ENCODE measurements around the gene CORO1C.

The CORO1C gene

DNA sequence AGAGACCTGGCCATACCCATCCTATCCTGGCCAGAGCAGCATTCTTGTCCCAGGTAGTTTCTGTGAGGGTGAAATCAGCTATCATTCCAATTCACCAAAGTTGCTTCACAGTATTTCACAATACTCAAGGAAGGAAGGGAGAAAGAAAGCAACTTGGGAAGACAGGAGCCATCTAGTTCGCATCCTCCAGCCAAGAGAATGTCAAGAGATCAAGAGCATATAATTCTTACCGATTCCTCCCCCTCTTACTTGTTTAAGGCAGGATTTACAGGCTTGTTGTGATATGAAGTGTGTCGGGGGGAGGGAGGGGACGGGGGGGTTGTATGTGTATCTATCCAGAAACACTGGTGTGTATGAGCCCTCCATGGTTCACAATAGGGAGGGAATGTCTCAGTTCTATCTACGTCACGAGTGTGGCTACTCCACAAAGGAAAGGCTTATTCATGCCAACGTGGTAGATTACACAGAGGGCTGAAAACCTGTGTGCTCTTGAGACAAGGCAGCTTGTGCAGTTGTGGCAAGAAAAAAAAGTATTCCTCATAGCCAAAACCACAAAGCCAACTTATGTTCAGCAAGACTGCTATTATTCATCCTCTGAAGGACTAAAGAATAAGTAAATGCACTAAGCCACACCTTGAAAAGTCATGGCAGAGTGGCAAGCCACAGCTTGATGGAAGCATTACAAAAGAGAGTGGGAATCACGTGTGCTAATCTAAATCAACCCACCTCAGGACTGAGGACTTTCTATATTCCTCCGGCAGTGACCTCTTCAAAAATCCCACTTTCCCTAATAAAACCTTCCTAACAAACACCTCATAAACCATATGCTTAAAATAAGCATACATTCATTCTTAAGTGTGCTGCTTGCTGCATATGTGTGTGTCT lies 35.0 kb downstream of the CORO1C start:
- peak; percentile 15 for DNase-seq (ENCODE audit: low read depth)

DNA sequence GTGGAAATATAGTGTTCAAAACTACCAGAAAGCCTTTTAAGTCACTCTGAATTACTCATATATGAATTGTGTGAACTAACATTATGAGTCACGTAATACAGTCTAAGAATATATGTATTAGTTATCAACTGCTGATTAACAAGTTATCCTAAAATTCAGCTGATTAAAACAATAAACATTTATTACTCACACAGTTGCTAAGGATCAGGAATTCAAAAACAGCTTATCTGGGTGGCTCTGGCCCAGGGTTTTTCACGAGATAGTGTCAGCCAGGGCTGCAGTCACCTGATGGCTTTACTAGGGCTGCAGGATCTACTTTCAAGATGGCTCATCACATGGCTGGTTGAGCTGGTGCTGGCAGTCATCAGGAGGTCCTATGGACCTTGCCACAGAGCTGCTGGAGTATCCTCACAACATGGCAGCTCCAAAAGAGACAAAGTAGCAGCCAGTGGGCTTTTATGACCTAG lies 36.5 kb downstream of the CORO1C start:
- DNase-seq (ENCODE audit: low read depth), result peak; percentile 30

GRCh38 chr12:108693751-108694150 lies 37.6 kb downstream of the CORO1C start:
- no peak for DNase-seq (ENCODE audit: low read depth)

- DNase-seq (ENCODE audit: low read depth), result no peak
Observed at GRCh38 chr12:108693186-108693730, 38.1 kb downstream of the CORO1C start.

DNA sequence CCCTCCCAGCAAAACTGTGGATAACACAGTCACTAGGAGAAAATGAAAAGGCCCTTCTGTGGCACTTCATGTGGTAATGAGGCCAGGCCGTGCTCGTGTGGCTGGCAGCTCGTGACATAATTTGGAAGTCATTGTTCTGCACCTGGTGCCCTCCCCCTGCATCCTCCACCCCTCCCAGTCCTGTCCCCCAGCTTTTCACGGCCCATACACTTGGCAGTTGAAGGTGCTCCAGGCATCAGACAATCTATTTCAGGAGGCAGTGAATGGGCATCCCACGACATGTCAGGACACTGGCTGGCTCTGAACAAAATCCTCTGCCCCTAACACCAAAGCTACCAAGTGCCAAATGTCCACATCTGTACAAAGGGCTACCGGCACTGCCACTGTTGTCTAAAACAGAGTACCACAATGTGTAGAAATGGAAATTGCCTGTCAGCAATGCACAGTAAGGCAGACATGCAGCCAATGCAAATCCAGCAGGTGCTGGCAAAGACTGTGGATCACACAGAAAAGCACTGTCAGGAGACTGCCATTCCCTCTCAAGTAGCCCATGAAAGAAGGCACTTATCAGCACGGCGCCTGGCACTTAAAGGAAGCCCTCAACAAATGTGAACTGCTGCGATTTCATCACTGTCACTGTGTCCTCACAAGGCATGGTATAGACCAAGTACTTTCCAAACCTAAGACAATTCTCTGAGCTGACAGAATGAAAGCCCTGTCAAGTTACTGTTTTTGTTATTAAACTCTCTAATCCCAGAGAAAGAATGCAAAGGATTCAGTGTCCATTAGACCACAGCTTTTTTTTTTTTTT lies 39.1 kb downstream of the CORO1C start:
- no peak for DNase-seq (ENCODE audit: low read depth)

GRCh38 chr12:108691175-108691997 lies 39.9 kb downstream of the CORO1C start:
- DNase-seq (ENCODE audit: low read depth), result peak; percentile 76

DNA sequence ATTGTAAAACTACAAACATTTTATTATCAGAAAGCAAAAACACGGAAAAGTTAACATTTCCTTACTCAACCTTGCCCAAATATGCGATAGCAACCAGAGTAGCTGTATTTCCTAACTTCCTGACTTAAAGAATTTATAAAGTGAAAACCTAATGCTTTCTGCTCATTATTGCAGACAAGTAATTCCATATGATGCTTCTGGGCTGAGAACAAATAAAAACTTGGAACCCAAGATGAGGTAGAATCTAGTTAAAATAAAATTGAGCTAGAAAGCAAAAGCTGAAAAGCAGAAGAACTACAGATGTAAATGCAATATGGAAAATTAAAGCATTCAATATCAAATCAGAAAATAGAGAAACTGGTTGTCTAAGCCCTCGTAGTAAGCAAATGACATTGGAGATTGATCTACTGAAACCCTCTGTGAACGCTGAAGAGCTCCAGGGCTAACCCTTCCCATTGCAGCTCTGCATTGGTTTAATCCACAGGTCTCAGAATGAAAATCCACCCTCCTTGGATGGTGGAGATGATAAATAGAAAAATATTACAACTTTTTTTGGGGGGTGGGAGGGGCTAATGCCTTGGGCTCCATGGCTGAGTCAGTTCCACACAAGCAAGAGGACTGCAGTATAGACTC lies 40.7 kb downstream of the CORO1C start:
- no peak for DNase-seq (ENCODE audit: low read depth)

GRCh38 chr12:108690191-108690518 lies 41.2 kb downstream of the CORO1C start:
- DNase-seq (ENCODE audit: low read depth), result no peak

- peak; percentile 33 for DNase-seq (ENCODE audit: low read depth)
Observed at GRCh38 chr12:108689314-108690190, 41.8 kb downstream of the CORO1C start.

- no peak for DNase-seq (ENCODE audit: low read depth)
Observed at GRCh38 chr12:108686780-108687179, 44.5 kb downstream of the CORO1C start.

- DNase-seq (ENCODE audit: low read depth), result no peak
Observed at GRCh38 chr12:108685469-108686260, 45.7 kb downstream of the CORO1C start.

- DNase-seq (ENCODE audit: low read depth), result no peak
Observed at GRCh38 chr12:108683906-108684556, 47.3 kb downstream of the CORO1C start.

GRCh38 chr12:108681317-108681716 lies 50.0 kb downstream of the CORO1C start:
- no peak for DNase-seq (ENCODE audit: low read depth)

DNA sequence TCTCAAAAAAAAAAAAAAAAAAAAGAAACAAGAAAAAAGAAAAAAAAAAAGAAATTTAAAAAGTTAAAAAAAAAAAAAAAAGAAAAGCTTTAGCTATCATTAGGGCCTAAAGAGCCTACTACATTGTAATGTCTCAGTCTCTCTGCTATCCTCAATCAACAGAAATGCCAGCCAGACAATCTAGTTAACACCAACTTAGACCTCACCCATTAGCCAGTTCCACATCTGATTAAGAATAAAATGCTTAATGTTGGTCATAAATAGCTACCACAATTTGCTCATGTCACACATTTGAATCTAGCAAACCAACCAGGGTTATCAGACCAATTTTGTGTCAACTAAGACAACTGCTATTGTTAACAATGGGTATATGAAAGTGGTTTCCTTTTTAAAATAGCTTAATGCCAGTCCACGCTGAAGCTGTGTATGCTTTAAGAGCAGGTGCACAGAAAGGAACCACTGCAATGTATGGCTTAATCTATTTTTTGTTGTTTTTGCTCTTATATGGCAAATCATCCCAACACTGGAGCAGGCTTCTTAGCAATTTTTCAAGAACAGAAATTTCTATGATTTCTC lies 52.1 kb downstream of the CORO1C start:
- no peak for DNase-seq (ENCODE audit: low read depth)

DNA sequence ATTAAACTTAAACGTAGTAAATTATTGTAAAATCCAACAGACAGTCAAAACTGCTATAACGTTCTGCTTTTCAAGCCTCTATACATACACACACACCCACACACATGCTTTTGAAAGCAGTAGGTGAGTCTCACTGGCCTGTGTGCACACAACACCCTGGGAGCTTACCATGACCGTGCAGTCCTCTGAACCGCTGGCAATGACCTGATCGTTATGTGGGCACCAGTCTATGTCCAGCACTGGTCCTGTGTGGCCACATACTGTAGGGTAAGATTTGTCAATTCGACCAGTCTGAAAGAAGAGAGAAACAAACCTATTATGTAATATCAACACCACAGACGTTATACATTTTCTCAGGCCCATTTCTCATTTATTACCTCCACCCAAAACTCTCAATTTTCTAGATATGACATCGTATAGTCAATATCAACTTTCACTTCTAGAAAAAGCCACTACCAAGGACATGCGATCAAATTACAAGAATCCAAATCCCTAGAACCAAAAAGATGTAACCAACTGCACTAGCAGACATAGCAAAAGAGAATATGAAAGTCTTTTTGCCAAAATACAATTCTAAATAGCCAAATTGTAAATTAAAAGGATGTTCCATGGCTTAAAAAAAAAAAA lies 53.1 kb downstream of the CORO1C start:
- DNase-seq (ENCODE audit: low read depth), result no peak

DNA sequence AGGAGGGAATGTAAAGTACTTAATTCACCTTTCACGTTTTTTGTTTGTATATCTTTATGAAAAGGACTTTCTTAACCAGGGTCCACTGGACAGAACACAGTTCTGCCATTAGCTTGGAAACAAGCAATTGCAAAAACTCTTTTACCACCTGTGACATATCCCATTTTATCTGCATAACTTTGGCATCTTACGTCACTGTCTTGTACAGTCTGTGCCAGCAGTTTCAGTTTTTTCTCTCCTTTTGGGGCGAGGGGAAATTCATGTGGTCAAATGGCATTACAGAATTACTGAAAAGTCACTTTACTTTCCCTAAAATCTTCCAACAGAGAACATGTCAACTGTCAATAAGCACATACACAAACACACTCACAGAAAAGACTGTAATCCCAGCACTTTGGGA lies 53.9 kb downstream of the CORO1C start:
- no peak for DNase-seq (ENCODE audit: low read depth)

GRCh38 chr12:108676707-108677106 lies 54.6 kb downstream of the CORO1C start:
- no peak for DNase-seq (ENCODE audit: low read depth)

GRCh38 chr12:108675792-108676191 lies 55.5 kb downstream of the CORO1C start:
- no peak for DNase-seq (ENCODE audit: low read depth)

Data from activated T-cell treated with anti-CD3 and anti-CD28 coated beads for 48 hours (primary cell).